ENCODE data around the gene KIAA1671. TPM values are rescaled to one million over a fixed set of nuclear protein-coding genes. Genes with fewer than 3 reads are reported as not detected.

Gene KIAA1671
- 9.4 to 14.2 TPM (median 11.0 TPM) in 5 replicates for total RNA-seq (2022; extraction: Qiagen RNA extraction)

GRCh38 chr22:24951942-24952836, at the start of gene KIAA1671:
Gene KIAA1671, plus strand, starts transcription at chr22:24952716. Its CDS starts 75,284 bp downstream, at chr22:25028000.

GRCh38 chr22:25199731-25200520, 247.4 kb downstream of the KIAA1671 start, which contains the start of gene CRYBB3:
Gene CRYBB3, plus strand, starts transcription at chr22:25199858. Its CDS starts 1,539 bp downstream, at chr22:25201397.

GRCh38 chr22:25219211-25219689, 266.7 kb downstream of the KIAA1671 start, which contains the start of gene CRYBB2:
Gene CRYBB2, plus strand, starts transcription at chr22:25219639. Its CDS starts 1,791 bp downstream, at chr22:25221430.

Other genes with a start within 250 kb of the KIAA1671 start
- not detected in 5 replicates for gene PIWIL3, start 178.0 kb upstream of the KIAA1671 start, total RNA-seq (2022; extraction: Qiagen RNA extraction)
- gene SGSM1, start 146.5 kb upstream of the KIAA1671 start, total RNA-seq (2022; extraction: Qiagen RNA extraction): 0.31 to 0.84 TPM (median 0.39 TPM) in 5 replicates
- gene LHFPL7, start 6.0 kb upstream of the KIAA1671 start, total RNA-seq (2022; extraction: Qiagen RNA extraction): not detected in 5 replicates
- gene CRYBB3, start 247.1 kb downstream of the KIAA1671 start, total RNA-seq (2022; extraction: Qiagen RNA extraction): not detected in 5 replicates

All from A549 treated with Hydrocortisone at 1 μM for 4 hours (cell line).